Measurements from ENCODE around the gene TP53BP1. TPM values are rescaled to one million over a fixed set of nuclear protein-coding genes. Genes with fewer than 3 reads are reported as not detected.
"Not testable (repeated sequence)": the region's sequence is repeated elsewhere in the genome, so short reads cannot be mapped to it uniquely, and the experiment has no call there.

TP53BP1 gene
- polyA plus RNA-seq, 3 donors from 2014 or later = 0.55 to 7.8 (median 3.0) TPM

- H3K27me3 Mint-ChIP-seq (ENCODE audit: low read depth in 3 of 3) = peaks cover 0 to 2% (median 0%) of the 10 kb centered on the region in 3 donors
- no peaks in the 10 kb centered on the region for H3K4me1 Mint-ChIP-seq
- H3K9me3 Mint-ChIP-seq = no peaks in the 10 kb centered on the region
- DNase-seq = no peak
- H3K27ac Mint-ChIP-seq = no peak overlapping the region
- H3K36me3 Mint-ChIP-seq = peaks cover 6 to 44% (median 27%) of the 10 kb centered on the region in 3 donors
- no peak overlapping the region for H3K4me3 Mint-ChIP-seq
Observed at GRCh38 chr15:43406808-43407207, 86.1 kb downstream of the TP53BP1 start.

- Mint-ChIP-seq H3K4me3 (no peak overlapping the region), H3K4me1 (no peaks in the 10 kb centered on the region), H3K36me3 (peaks cover 11 to 49% (median 32%) of the 10 kb centered on the region in 3 donors), H3K27ac (no peak overlapping the region), H3K27me3 (ENCODE audit: low read depth in 3 of 3) (peaks cover 0 to 2% (median 0%) of the 10 kb centered on the region in 3 donors), H3K9me3 (no peaks in the 10 kb centered on the region)
- no peak for DNase-seq
Observed at GRCh38 chr15:43406189-43406588, 86.8 kb downstream of the TP53BP1 start.

GRCh38 chr15:43404130-43404529 lies 88.8 kb downstream of the TP53BP1 start:
- H3K27ac Mint-ChIP-seq = peak overlapping the region in 1 of 6 donors; percentile 31
- no peak overlapping the region for H3K4me3 Mint-ChIP-seq
- H3K4me1 Mint-ChIP-seq = no peaks in the 10 kb centered on the region
- H3K9me3 Mint-ChIP-seq = no peaks in the 10 kb centered on the region
- H3K27me3 Mint-ChIP-seq (ENCODE audit: low read depth in 3 of 3) = no peaks in the 10 kb centered on the region
- H3K36me3 Mint-ChIP-seq = peaks cover 11 to 56% (median 38%) of the 10 kb centered on the region in 3 donors
- DNase-seq = no peak

GRCh38 chr15:43403616-43404015 lies 89.3 kb downstream of the TP53BP1 start:
- H3K27me3 Mint-ChIP-seq (ENCODE audit: low read depth in 3 of 3) = no peaks in the 10 kb centered on the region
- no peaks in the 10 kb centered on the region for H3K9me3 Mint-ChIP-seq
- H3K4me1 Mint-ChIP-seq = no peaks in the 10 kb centered on the region
- peaks cover 11 to 54% (median 40%) of the 10 kb centered on the region in 3 donors for H3K36me3 Mint-ChIP-seq
- H3K27ac Mint-ChIP-seq = no peak overlapping the region
- H3K4me3 Mint-ChIP-seq = no peak overlapping the region
- DNase-seq = no peak

- H3K9me3 Mint-ChIP-seq = no peaks in the 10 kb centered on the region
- H3K4me1 Mint-ChIP-seq = no peaks in the 10 kb centered on the region
- no peak overlapping the region for H3K4me3 Mint-ChIP-seq
- DNase-seq = no peak
- no peaks in the 10 kb centered on the region for H3K27me3 Mint-ChIP-seq (ENCODE audit: low read depth in 3 of 3)
- H3K36me3 Mint-ChIP-seq = peaks cover 10 to 55% (median 46%) of the 10 kb centered on the region in 3 donors
- H3K27ac Mint-ChIP-seq = peak overlapping the region in 3 of 6 donors; percentile 10 to 77 (median 34)
Observed at GRCh38 chr15:43402255-43402654, 90.7 kb downstream of the TP53BP1 start.

GRCh38 chr15:43393592-43393991 lies 99.4 kb downstream of the TP53BP1 start:
- H3K4me3 Mint-ChIP-seq; DNase-seq; H3K4me1 Mint-ChIP-seq; H3K27me3 Mint-ChIP-seq (ENCODE audit: low read depth in 3 of 3); H3K9me3 Mint-ChIP-seq; H3K27ac Mint-ChIP-seq: not testable (repeated sequence)
- peaks cover 31 to 62% (median 32%) of the 10 kb centered on the region in 3 donors for H3K36me3 Mint-ChIP-seq

GRCh38 chr15:43390723-43391122 lies 102.2 kb downstream of the TP53BP1 start:
- no peak for DNase-seq
- H3K27ac Mint-ChIP-seq = no peak overlapping the region
- peaks cover 21 to 53% (median 28%) of the 10 kb centered on the region in 3 donors for H3K36me3 Mint-ChIP-seq
- H3K4me3 Mint-ChIP-seq = no peak overlapping the region
- H3K9me3 Mint-ChIP-seq = no peaks in the 10 kb centered on the region
- peaks cover 0 to 2% of the 10 kb centered on the region in 2 donors for H3K4me1 Mint-ChIP-seq
- no peaks in the 10 kb centered on the region for H3K27me3 Mint-ChIP-seq (ENCODE audit: low read depth in 3 of 3)

- H3K4me1 Mint-ChIP-seq = no peaks in the 10 kb centered on the region
- no peak for DNase-seq
- no peaks in the 10 kb centered on the region for H3K9me3 Mint-ChIP-seq
- peaks cover 36 to 54% (median 41%) of the 10 kb centered on the region in 3 donors for H3K36me3 Mint-ChIP-seq
- peaks cover 0 to 1% (median 0%) of the 10 kb centered on the region in 3 donors for H3K27me3 Mint-ChIP-seq (ENCODE audit: low read depth in 3 of 3)
- H3K4me3 Mint-ChIP-seq = no peak overlapping the region
- H3K27ac Mint-ChIP-seq = peak overlapping the region in 1 of 6 donors; percentile 38
Observed at GRCh38 chr15:43383070-43383469, 109.9 kb downstream of the TP53BP1 start.

GRCh38 chr15:43382310-43382709 lies 110.6 kb downstream of the TP53BP1 start:
- Mint-ChIP-seq H3K9me3 (no peaks in the 10 kb centered on the region), H3K27me3 (ENCODE audit: low read depth in 3 of 3) (peaks cover 0 to 1% (median 0%) of the 10 kb centered on the region in 3 donors), H3K36me3 (peaks cover 38 to 60% (median 48%) of the 10 kb centered on the region in 3 donors), H3K4me1 (no peaks in the 10 kb centered on the region), H3K27ac (no peak overlapping the region), H3K4me3 (no peak overlapping the region)
- DNase-seq = no peak

- Mint-ChIP-seq H3K4me3 (no peak overlapping the region), H3K4me1 (peaks cover 1 to 6% of the 10 kb centered on the region in 2 donors), H3K36me3 (peaks cover 9 to 29% (median 21%) of the 10 kb centered on the region in 3 donors), H3K27me3 (ENCODE audit: low read depth in 3 of 3) (no peaks in the 10 kb centered on the region), H3K9me3 (no peaks in the 10 kb centered on the region), H3K27ac (no peak overlapping the region)
- no peak for DNase-seq
Observed at GRCh38 chr15:43378601-43379000, 114.4 kb downstream of the TP53BP1 start.

GRCh38 chr15:43376017-43376705 lies 116.8 kb downstream of the TP53BP1 start:
- DNase-seq = peak; percentile 3 to 22 (median 16)
- Mint-ChIP-seq H3K4me3 (no peak overlapping the region), H3K4me1 (peaks cover 18 to 24% of the 10 kb centered on the region in 2 donors), H3K36me3 (peaks cover 8 to 19% (median 17%) of the 10 kb centered on the region in 3 donors), H3K27ac (no peak overlapping the region), H3K27me3 (ENCODE audit: low read depth in 3 of 3) (peaks cover 0 to 5% (median under 1%) of the 10 kb centered on the region in 3 donors), H3K9me3 (no peaks in the 10 kb centered on the region)

GRCh38 chr15:43370975-43371974 lies 121.7 kb downstream of the TP53BP1 start, which contains the start of the genes TUBGCP4 and ZSCAN29:
TSS of gene TUBGCP4 (plus strand) at chr15:43371101. CDS start at chr15:43371355, 254 bp downstream.
TSS of gene ZSCAN29 (minus strand) at chr15:43371043. CDS start at chr15:43369913, 1,130 bp downstream.
- Mint-ChIP-seq H3K36me3 (peaks cover 32 to 33% (median 32%) of the 10 kb centered on the region in 3 donors), H3K4me1 (peaks cover 47 to 64% of the 10 kb centered on the region in 2 donors), H3K27ac (peak within 1 kb of the TSS; percentile 75 to 92 (median 86)), H3K4me3 (peak within 1 kb of the TSS; percentile 92 to 94 (median 92)), H3K9me3 (peaks cover 8 to 18% (median 12%) of the 10 kb centered on the region in 6 donors), H3K27me3 (ENCODE audit: low read depth in 3 of 3) (peaks cover 0 to 11% (median 7%) of the 10 kb centered on the region in 3 donors)
- DNase-seq = peak; percentile 81 to 86 (median 84)

- Mint-ChIP-seq H3K36me3 (peaks cover 39 to 40% (median 39%) of the 10 kb centered on the region in 3 donors), H3K27ac (peak overlapping the region; percentile 75 to 92 (median 86)), H3K4me3 (peak overlapping the region; percentile 92 to 94 (median 92)), H3K27me3 (ENCODE audit: low read depth in 3 of 3) (peaks cover 0 to 11% (median 7%) of the 10 kb centered on the region in 3 donors), H3K4me1 (peaks cover 47 to 63% of the 10 kb centered on the region in 2 donors), H3K9me3 (peaks cover 8 to 26% (median 15%) of the 10 kb centered on the region in 6 donors)
- peak in 1 of 3 donors; percentile 3 for DNase-seq
Observed at GRCh38 chr15:43370310-43370974, 122.5 kb downstream of the TP53BP1 start.

All from immature natural killer cell (primary cell).